ENCODE results near the gene TAPT1.

GRCh38 chr4:16261313-16261878, 35.1 kb upstream of the TAPT1 start:
- TF ChIP-seq CTCF (IDR thresholded peaks at IDR 0.05 in 8 of 11, conservative IDR thresholded peaks at IDR 0.05 in 3 of 11) = no peak
- TF ChIP-seq POLR2A (IDR thresholded peaks at IDR 0.05) = no peak
